Panc1 (cell line): ENCODE data around the gene C4orf51. TPM values are rescaled to one million over a fixed set of nuclear protein-coding genes. Genes with fewer than 3 reads are reported as not detected.

Experiments used
- ATAC-seq: fragments of 200-7000 bp; cut with Tn5 transposase; 2 replicates; pipeline ENCODE4 v1.9.1; 2020; ENCODE audit warnings: mild to moderate bottlenecking, moderate library complexity
- BruUV-seq: library from RNA; stranded (reverse); fragments of 400-500 nt; replicated peaks from 2 replicates; lab custom pipeline; 2021; lab: Mats Ljungman, UMichigan
- CTCF ChIA-PET: fragments of 300-600 bp; sonication (Branson Sonifier 250); formaldehyde crosslinking; loops from one replicate; lab custom pipeline; 2022; ENCODE audit warnings: antibody characterized with exemption; lab: Charles Lee
- POLR2A ChIA-PET: fragments of 300-600 bp; sonication (Branson Sonifier 250); formaldehyde crosslinking; loops from one replicate; lab custom pipeline; 2022; ENCODE audit warnings: antibody characterized with exemption; lab: Charles Lee
- DNase-seq: peaks from one replicate; pipeline ENCODE4 v3.0.0-alpha.2; 2010; ENCODE audit warnings: low read depth, low spot score
- H3K27ac ChIP-seq: 2 replicates; pipeline ENCODE4 v1.5.1; 2011; ENCODE audit warnings: mild to moderate bottlenecking, low read length, inconsistent platforms
- H3K27me3 ChIP-seq: fragments of 200-500 bp; sonication (Bioruptor generic); 2 replicates; pipeline ENCODE4 v1.6.0; 2014; ENCODE audit warnings: low read length, inconsistent platforms; ENCODE audit not compliant: control insufficient read depth, insufficient read depth
- H3K36me3 ChIP-seq: fragments of 200-500 bp; sonication (Bioruptor generic); 2 replicates; pipeline ENCODE4 v1.5.1; 2014; ENCODE audit warnings: inconsistent platforms, mild to moderate bottlenecking, low read length, moderate library complexity; ENCODE audit not compliant: control insufficient read depth, insufficient read depth
- H3K4me1 ChIP-seq: 2 replicates; pipeline ENCODE4 v1.5.1; 2011; ENCODE audit warnings: inconsistent platforms, mild to moderate bottlenecking, low read length, moderate library complexity; ENCODE audit not compliant: control insufficient read depth, insufficient read depth
- H3K4me3 ChIP-seq, 2 experiments: 2 replicates each; pipeline ENCODE4 v1.5.1; 2011 to 2012; ENCODE audit warnings: low read depth in 2 of 2, low read length in 2 of 2, mild to moderate bottlenecking in 2 of 2, inconsistent platforms in 1 of 2, moderate library complexity in 1 of 2
- H3K9me3 ChIP-seq: fragments of 200-500 bp; sonication (Bioruptor generic); 2 replicates; pipeline ENCODE4 v1.5.1; 2014; ENCODE audit warnings: low read depth, mild to moderate bottlenecking, inconsistent platforms, low read length, moderate library complexity; ENCODE audit not compliant: control insufficient read depth, insufficient read depth
- POLR2AphosphoS5 ChIP-seq: IDR thresholded peaks from 2 replicates; pipeline ENCODE4 v1.6.1; 2012; ENCODE audit warnings: mild to moderate bottlenecking, low read depth, low read length, moderate library complexity
- REST ChIP-seq, 2 experiments: IDR thresholded peaks; 2 replicates each; pipeline ENCODE4 v1.6.1; 2011 to 2012; ENCODE audit warnings: low read depth in 2 of 2, control low read depth in 1 of 2, low read length in 1 of 2, mild to moderate bottlenecking in 1 of 2, moderate library complexity in 1 of 2; ENCODE audit not compliant: insufficient read depth in 1 of 2
- SIN3A ChIP-seq: IDR thresholded peaks from 2 replicates; pipeline ENCODE4 v1.6.1; 2012; ENCODE audit warnings: low read depth, mild to moderate bottlenecking, low read length, moderate library complexity, borderline replicate concordance; ENCODE audit not compliant: insufficient read depth
- TCF7L2 ChIP-seq: IDR thresholded peaks from 2 replicates; pipeline ENCODE4 v1.6.1; 2011; ENCODE audit warnings: mild to moderate bottlenecking, low read depth, low read length, inconsistent platforms
- in situ Hi-C: cut with HindIII; loops from 2 replicates; pipeline ENCODE4 v1.10.0; 2016; ENCODE audit warnings: low sequenced_read_pairs, low pct_unique_long_range_greater_than_20kb
- intact Hi-C: fragments of 100-400 bp; cut with micrococcal nuclease; formaldehyde crosslinking; loops from one replicate; pipeline ENCODE4 v1.10.0; 2022; ENCODE audit not compliant: unreplicated experiment
- total RNA-seq: library from RNA; stranded (reverse); gene quantifications from one replicate; pipeline ENCODE4 v1.2.1, GENCODE V29; 2021; ENCODE audit not compliant: unreplicated experiment
- TF ChIP-seq, protein P1 (sequence below): fragments of 450-650 bp; IDR thresholded peaks from 2 replicates; pipeline ENCODE4 v1.5.1; 2017; ENCODE audit warnings: mild to moderate bottlenecking

Gene C4orf51
- total RNA-seq, 1 experiment from 2014 or later: not detected

DNA sequence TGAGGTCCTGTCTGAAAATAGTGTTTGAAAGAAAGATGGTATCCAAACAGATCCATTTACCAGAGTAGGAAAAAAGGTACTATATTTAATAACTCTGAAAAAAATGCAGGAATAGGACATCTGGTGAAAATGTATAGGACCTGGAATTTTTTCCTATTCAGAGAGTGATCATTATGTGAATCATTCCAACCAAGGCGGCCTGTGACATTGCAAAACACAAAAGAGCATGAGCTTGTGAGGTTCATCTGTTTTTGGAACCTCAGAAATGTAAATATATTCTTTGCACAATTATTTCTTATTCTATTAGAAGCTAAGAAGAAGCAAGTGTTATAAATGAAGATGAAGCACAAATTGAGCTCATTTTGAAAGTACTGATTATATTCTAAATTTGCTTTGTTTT, 2.0 kb downstream of the C4orf51 start:
- Histone ChIP-seq H3K27ac (no peak overlapping the region), H3K36me3 (no peaks in the 10 kb centered on the region), H3K27me3 (no peaks in the 10 kb centered on the region), H3K9me3 (no peaks in the 10 kb centered on the region), H3K4me1 (no peaks in the 10 kb centered on the region), H3K4me3 (no peak overlapping the region)
- intact Hi-C loops (no loop called here), in situ Hi-C loops (no loop called here)
- ChIA-PET CTCF (no interaction called here), POLR2A (no interaction called here)
- BruUV-seq: no TSS peak
- DNase-seq: no peak
- no peak for ATAC-seq
- no peak for TF ChIP-seq SIN3A
- TF ChIP-seq REST (IDR thresholded peaks at IDR 0.05; ENCODE audit: insufficient read depth in 1 of 2, low read depth in 2 of 2, low read length in 1 of 2): no peak
- TF ChIP-seq POLR2AphosphoS5: no peak
- no peak for TF ChIP-seq TCF7L2
- TF ChIP-seq, protein P1, sequence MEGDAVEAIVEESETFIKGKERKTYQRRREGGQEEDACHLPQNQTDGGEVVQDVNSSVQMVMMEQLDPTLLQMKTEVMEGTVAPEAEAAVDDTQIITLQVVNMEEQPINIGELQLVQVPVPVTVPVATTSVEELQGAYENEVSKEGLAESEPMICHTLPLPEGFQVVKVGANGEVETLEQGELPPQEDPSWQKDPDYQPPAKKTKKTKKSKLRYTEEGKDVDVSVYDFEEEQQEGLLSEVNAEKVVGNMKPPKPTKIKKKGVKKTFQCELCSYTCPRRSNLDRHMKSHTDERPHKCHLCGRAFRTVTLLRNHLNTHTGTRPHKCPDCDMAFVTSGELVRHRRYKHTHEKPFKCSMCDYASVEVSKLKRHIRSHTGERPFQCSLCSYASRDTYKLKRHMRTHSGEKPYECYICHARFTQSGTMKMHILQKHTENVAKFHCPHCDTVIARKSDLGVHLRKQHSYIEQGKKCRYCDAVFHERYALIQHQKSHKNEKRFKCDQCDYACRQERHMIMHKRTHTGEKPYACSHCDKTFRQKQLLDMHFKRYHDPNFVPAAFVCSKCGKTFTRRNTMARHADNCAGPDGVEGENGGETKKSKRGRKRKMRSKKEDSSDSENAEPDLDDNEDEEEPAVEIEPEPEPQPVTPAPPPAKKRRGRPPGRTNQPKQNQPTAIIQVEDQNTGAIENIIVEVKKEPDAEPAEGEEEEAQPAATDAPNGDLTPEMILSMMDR: no peak

DNA sequence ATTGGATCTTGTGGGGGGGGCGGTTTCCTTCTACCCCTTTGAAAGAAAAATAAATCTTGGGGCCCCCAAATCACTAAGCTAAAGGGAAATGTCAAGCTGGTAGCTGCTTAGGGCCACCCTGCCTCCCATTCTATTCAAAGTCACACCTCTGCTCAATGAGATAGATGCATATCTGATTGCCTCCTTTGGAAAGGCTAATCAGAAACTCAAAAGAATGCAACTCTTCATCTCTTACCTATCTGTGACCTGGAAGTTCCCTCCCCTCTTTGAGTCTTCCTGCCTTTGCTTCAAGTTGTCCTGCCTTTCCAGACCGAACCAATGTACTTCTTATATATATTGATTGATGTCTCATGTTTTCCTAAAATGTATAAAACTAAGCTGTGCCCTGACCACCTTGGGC, 7.0 kb downstream of the C4orf51 start:
- in situ Hi-C loops (no loop called here), intact Hi-C loops (no loop called here)
- no TSS peak for BruUV-seq
- POLR2A ChIA-PET: no interaction called here
- DNase-seq (no peak), ATAC-seq (no peak)
- CTCF ChIA-PET: no interaction called here
- TF ChIP-seq POLR2AphosphoS5 (no peak), SIN3A (no peak), REST (IDR thresholded peaks at IDR 0.05; ENCODE audit: insufficient read depth in 1 of 2, low read depth in 2 of 2, low read length in 1 of 2) (no peak), TCF7L2 (no peak)
- TF ChIP-seq, protein P1: no peak
- H3K4me3 ChIP-seq: no peak overlapping the region
- H3K4me1 ChIP-seq: no peaks in the 10 kb centered on the region
- no peak overlapping the region for H3K27ac ChIP-seq
- no peaks in the 10 kb centered on the region for H3K27me3 ChIP-seq
- H3K9me3 ChIP-seq: no peaks in the 10 kb centered on the region
- H3K36me3 ChIP-seq: no peaks in the 10 kb centered on the region
